GM18505 (cell line): ENCODE results near the gene TRIM67.

Experiments
- ATAC-seq: cut with Tn5 transposase; IDR thresholded peaks from one replicate; pipeline ENCODE4 v1.9.1; 2021; ENCODE audit not compliant: unreplicated experiment
- POLR2A ChIP-seq: IDR thresholded peaks from 4 replicates; pipeline ENCODE4 v1.6.1; 2011; ENCODE audit warnings: borderline replicate concordance; ENCODE audit not compliant: insufficient read depth, insufficient read length; ENCODE audit errors: extremely low read depth

The TRIM67 gene

GRCh38 chr1:231264642-231265041 is 102.8 kb downstream of the TRIM67 start:
- no peak for ATAC-seq
- TF ChIP-seq POLR2A, result no peak

DNA sequence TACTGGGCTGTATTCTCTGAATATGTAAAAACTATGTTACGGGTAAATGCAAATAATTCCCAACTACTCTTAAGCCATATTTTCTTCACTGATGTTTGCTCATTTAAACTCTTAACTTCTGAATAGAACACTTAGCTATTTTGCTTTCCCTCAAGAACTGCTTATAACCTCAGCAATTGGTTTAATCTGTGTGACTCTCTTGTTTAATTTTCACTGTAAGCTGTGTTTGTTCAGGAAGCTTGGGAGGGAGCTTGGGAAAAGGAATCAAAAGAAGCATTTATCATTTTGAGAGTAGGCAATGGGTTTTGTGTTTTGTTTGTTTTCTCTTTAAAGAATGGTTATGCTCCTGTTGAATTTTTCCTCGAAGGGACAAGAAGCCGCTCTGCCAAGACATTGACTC is 103.5 kb downstream of the TRIM67 start:
- ATAC-seq, result no peak
- TF ChIP-seq POLR2A, result no peak

GRCh38 chr1:231266811-231267322 is 105.0 kb downstream of the TRIM67 start:
- TF ChIP-seq POLR2A, result no peak
- ATAC-seq, result no peak
